SIG-M5 (cell line): ENCODE results near the gene PRTFDC1.
"Not testable (repeated sequence)": the region's sequence is repeated elsewhere in the genome, so short reads cannot be mapped to it uniquely, and the experiment has no call there.

Source experiments
- DNase-seq: peaks from one replicate; lab custom pipeline; 2025; lab: John Stamatoyannopoulos, UW

Gene PRTFDC1

GRCh38 chr10:24843256-24843655 lies 109.2 kb downstream of the PRTFDC1 start:
- DNase-seq: no peak

GRCh38 chr10:24842856-24843255 lies 109.5 kb downstream of the PRTFDC1 start:
- DNase-seq: no peak

DNA sequence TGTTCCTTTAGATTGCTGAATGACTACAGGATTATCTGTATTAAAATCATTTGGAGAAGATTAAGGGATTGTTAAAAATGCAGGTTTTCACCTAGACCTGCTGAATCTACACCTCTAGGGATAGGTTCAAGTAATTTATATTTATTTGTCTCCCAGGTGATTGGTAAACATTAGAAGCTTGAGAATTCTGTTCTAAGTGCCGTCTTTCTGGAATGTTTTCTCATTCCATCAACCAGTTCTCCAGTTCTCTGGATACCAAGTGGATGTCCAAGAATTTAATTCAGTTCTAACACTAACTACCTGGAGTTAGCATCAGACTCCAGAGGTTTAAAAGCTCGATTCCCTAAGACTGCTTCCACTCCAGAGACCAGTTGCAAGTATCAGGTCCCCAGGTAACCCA lies 110.9 kb downstream of the PRTFDC1 start:
- DNase-seq: no peak

- no peak for DNase-seq
These were observed 111.6 kb downstream of the PRTFDC1 start for GRCh38 chr10:24840784-24841183.

- not testable (repeated sequence) for DNase-seq
These were observed 114.6 kb downstream of the PRTFDC1 start for GRCh38 chr10:24837781-24838180.

- no peak for DNase-seq
These were observed 117.5 kb downstream of the PRTFDC1 start for GRCh38 chr10:24834869-24835268.

- DNase-seq: no peak
These were observed 126.4 kb downstream of the PRTFDC1 start for GRCh38 chr10:24826009-24826408.

DNA sequence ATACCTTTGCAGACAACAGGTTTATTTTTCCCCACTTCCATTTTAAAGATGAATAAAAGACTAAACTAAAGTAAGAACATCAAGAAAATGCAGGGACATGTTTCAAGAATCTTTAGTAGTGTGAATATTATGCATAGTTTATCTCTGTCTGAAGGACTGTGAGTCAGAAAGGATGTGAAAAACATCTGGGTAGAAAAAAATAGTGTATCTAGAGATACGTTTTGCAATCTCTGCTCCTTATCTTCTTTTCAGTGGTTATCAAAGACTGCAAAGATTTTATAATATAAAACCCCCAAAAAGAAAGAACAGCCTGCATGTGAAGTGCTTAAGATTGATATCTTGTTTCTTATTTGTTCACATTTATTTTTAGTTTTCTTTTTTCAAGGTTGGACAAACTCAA lies 126.9 kb downstream of the PRTFDC1 start:
- DNase-seq: no peak

DNA sequence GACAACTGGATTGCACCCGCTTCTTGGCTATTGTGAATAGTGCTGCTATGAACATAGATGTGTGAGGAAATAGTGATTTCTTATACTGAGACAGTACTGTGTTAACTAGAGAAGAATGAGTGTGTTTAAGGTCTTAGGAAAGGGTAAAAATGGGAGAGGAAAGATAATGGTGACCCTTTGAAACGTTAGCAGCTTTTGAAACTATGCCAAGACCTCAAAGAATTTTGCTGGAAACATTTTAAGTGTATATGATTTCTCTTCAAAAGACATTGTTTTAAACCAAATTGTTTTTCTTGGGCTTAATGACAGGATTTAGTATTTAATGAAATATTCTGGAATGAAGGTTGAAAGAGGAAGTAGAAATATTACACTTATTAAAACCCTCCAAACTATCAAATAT lies 127.9 kb downstream of the PRTFDC1 start:
- no peak for DNase-seq

GRCh38 chr10:24824124-24824523 lies 128.3 kb downstream of the PRTFDC1 start:
- DNase-seq: no peak

- DNase-seq: no peak
These were observed 129.8 kb downstream of the PRTFDC1 start for GRCh38 chr10:24822590-24822989.

DNA sequence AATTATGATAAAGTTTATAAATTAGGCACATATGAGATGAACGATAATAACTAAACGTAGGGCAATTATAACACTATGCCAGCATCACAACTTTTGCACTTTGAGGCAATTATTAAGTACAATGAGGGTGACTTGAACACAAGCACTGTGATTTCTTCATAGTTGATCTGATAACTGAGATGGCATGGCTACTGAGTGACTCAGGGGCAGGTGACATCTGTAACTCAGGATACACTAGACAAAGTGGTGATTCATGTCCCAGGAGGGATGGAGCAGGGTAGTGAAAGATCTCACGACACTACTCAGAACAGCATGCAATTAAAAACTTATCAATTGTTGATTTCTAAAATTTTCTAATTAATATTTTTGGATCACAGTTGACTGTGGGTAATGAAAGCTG lies 130.4 kb downstream of the PRTFDC1 start:
- no peak for DNase-seq

DNA sequence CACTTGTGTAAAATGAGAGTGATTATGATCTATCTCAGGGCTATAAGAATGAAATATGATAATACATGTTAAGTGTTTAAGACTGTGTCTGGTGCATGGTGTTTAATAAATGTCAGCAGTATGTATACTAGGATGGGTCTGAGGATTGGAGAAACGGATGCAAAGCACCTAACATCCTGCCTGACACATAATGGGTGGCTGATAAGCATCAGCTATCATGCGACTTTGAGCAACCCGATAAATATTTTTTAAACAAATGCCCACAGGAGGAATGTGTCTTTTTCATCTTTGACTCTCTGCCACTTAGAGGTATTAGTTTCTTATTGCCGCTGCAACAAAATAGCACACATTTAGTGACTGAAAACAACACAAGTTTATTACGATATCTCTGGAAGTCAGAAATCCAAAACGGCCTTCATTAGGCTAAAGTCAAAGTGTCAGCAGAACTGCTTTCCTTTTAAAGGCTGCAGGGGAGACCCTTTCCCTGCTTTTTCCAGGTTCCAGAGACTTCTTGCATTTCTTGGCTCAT lies 135.5 kb downstream of the PRTFDC1 start:
- DNase-seq: no peak

DNA sequence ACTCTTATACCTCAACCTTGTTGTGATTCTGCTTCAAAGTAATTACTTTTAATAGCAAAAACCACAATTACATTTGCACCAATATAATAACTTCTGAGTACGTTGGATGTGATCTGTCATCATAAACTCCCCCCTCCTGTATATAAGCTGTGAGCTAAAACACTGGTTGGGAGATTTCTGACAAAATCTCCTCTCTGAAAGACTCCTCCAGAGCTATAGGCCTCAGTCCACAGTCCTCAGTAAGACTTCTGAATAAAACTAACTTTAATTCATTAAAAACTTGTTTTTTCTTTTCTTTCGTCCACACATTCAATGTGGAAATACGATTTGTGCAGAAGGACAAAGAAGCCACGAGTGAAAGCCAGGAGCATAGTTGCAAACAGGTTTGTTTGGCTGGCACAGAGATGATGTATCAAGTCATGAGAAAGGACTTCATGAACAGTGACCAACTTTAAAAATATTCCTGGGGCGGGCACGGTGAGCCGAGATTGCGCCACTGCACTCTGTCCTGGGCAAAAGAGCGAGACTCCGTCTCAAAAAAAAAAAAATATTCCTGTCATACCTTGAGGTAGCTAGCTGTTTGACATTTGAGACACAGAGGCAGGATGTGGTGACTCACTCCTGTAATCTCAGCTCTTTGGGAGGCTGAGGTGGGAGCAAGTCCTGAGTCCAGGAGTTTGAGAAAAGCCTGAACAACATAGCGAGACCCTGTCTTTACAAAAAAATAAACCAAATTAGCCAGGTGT lies 137.7 kb downstream of the PRTFDC1 start:
- no peak for DNase-seq

GRCh38 chr10:24813856-24814255 lies 138.6 kb downstream of the PRTFDC1 start:
- DNase-seq: no peak

- DNase-seq: no peak
These were observed 146.1 kb downstream of the PRTFDC1 start for GRCh38 chr10:24806262-24806661.

DNA sequence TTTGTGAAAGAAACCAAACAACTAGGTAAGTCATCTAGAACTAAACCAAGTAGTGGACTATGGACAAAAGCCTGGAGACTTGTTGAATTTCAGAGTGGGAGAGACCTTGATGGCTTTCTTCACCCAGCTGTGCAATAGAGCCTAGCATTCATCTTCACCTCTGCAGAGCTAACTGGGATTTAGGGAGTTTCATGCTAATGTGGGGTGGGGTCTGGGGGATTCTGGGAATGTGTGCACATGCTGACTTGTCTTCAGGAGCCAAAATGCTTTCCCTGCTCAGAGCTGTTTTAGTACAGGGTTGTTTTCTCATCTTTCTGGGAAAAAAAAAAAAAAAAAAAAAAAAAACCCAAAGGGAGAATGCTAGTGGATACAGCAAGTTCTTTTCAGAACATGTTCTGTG lies 147.4 kb downstream of the PRTFDC1 start:
- no peak for DNase-seq

DNA sequence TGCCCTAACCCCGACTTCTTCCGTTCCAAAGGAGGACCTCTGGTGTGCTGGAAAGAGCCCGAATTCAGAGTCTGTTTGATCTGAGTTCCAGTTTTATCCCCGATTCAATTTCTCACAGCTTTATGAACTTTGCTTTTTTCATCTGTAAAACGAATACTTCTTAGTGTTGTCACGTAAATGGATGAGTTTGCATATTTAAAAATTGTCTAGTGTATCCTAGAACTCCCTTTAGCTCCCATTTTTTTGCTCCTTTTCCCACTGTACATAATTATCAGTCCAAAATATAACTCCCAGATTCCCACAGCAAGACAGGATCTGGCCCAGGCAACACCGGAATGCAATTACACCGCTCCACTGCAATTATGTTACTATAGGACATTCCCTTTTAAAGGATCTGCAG lies 148.0 kb downstream of the PRTFDC1 start:
- no peak for DNase-seq

GRCh38 chr10:24802378-24802777 lies 150.0 kb downstream of the PRTFDC1 start:
- no peak for DNase-seq

DNA sequence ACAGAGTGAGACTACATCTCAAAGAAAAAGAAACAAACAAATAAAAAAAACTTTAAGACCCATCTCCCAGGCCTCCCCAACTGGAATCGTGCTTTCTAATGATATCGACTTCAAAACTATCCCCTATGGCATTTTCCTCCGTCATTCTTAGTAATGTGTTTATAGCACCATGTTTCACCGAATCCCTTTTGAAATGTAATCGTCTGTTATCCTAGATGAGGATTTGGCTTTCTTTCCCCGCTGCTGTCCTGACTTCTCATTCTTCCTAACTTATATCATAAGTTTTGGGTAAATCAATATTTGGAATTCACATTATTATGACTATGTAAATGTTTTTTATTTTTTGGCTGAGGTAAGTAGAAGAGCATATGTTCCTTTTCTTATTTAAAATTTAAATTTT lies 151.5 kb downstream of the PRTFDC1 start:
- no peak for DNase-seq
